ENCODE results near the gene COG5.
A peak's percentile ranks its signal among the peaks of the same experiment; 100 is the strongest.

Gene COG5

DNA sequence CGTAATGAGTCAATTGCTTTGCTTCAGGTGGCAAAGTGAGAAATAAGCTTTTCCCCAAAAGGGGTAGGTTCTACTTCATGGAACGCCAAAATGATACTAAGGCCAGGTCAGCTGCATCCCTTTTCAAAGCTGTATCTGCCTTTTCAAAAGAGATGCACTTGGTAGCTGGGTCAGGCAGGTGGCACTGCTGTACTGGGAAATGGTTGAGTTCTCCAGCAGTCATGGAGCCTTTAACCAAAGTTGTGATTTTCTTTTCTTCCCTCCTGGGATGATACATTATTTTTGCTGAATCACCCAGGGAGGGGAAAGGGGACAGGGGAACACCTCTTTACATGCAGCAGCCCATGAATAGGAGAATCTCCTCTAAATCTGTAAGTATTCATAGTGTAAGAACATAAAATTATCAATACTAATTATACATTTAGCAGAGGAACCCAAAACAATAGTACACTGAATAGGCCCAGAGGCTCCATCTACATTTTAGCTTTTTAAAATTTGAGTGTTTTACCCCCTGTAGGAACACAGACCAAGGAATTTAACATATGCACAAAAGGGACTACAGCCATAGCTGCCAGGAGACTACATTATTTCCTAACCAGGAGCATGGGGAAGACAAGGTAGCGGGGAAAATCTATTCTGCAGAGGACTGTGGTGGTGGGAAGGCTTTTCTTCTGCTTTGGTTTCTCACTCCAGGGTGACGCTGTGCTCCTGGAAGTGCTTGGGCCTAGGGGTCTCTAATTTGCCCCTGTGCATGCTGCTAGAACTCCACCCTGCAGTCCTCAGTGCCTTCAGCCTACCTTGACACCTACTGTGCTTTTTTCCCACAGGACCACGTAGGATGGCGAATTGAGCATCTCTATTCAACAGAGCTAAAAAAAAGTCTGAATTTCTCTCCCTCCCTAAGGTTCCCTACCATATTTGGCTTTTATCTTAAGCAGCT lies 100.3 kb downstream of the COG5 start:
- DNase-seq = peak in 36 of 51 donors; percentile 1 to 70 (median 27)

DNA sequence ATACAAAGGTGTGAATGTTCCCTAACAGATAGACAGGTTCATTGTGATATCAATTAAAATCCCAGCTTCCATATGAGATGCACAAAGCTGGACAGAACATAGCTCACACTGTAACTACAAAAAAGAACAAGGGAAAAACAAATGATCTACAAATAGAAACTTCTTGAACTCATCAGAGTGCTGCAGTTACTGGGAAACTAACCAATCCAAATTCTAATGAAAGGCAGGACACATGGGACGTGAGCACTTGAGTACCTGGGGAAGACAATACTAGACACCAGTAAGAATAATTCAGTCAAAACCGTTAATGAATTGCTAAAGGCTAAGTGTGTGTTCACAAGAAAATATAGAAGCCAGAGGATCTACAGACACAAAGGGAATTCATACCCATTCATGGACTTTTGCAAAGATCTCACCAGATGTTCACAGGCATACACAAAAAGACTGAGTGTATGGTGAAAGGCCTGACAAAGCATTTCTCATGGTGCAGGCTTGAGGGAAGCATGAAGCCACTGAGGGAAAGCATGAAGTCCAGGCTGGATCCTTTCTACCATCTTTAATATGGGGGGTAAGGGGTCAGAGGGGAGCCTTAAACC lies 101.7 kb downstream of the COG5 start:
- DNase-seq = peak in 1 of 51 donors; percentile 3

DNA sequence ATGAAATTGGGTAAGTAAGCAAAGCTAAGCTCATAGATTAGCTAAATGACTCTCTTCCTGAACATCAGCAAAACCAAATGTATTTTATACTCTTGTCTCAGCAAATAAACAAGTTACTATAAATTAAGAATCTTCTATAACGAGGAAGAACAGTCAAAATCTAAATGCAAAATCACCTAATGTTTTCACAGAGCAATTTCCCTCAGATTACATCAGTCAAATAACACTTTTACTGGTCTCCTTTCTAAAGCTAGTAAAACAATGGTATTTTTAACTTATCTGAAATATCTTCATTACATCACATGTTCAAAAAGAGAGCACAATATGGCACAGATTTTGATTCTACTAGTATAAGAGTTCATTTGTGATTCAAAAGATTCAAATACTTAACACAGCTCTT lies 110.3 kb downstream of the COG5 start:
- DNase-seq = no peak

DNA sequence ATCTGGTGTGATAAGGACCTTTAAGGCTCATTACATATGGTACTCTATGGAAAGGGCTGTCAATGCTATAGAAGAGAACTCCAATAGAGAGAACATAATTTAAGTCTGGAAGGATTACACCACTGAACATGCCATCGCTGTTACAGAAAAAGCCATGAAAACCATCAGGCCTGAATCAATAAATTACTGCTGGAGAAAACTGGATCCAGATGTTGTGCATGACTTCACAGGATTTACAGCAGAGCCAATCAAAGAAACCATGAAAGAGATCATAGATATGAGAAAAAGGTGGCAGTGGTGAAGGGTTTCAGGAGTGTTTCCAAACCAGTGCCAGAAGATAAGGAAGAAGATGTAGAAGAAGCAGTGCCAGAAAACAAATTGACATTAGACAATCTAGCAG lies 112.8 kb downstream of the COG5 start:
- DNase-seq = no peak

DNA sequence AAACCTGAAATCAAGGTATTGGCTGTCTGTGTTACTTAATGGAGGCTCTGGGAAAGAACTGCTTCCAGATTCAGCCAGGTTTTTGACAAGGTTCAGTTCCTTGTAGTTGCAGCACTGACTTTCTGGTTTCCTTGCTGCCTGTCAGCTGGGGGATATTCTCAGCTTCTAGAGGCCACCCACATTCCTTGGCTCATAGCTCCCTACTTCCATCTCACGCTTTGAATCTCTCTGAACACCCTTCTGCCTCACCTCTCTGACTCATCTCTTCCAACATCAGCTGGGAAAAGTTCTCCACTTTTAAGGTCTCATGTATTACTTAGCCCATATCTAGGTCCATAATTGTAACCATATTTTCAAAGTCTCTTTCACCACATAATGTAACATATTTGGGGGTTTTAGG lies 116.7 kb downstream of the COG5 start:
- DNase-seq = no peak

DNA sequence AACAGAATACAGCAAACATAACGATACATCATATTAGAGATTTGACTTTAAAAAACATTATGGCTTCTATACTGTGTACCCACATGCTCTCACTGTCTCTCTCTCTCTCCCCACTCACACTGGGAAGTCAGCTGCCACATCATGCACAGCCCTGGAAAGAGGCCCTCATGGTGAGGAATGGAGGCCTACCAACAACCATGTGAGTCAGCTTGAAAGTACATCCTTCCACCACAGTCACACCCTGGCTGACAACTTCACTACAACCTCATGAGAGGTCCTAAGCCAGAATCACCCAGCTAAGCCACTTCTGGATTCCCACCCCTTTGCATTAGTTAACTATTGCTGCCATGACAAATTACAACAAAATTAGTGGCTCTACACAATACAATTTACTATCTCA lies 117.2 kb downstream of the COG5 start:
- no peak for DNase-seq

DNA sequence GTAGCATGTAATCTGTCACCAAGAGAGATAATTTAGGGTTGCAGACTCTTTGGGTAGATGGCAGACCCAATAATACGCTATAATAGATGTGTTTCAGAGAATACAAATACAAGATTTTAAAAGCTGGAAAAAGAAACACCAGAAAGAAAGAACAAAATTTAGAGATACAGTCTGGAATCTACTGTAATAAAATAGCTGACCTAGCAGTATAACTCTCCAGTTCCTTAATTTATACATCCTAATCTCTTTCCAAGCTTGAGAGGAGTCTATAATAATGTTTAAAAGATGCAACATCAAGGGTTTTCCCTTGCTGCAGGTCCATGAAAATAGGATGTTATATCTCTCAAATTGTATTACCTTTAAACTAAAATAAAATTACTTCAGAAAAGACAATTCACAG lies 121.0 kb downstream of the COG5 start:
- no peak for DNase-seq

DNA sequence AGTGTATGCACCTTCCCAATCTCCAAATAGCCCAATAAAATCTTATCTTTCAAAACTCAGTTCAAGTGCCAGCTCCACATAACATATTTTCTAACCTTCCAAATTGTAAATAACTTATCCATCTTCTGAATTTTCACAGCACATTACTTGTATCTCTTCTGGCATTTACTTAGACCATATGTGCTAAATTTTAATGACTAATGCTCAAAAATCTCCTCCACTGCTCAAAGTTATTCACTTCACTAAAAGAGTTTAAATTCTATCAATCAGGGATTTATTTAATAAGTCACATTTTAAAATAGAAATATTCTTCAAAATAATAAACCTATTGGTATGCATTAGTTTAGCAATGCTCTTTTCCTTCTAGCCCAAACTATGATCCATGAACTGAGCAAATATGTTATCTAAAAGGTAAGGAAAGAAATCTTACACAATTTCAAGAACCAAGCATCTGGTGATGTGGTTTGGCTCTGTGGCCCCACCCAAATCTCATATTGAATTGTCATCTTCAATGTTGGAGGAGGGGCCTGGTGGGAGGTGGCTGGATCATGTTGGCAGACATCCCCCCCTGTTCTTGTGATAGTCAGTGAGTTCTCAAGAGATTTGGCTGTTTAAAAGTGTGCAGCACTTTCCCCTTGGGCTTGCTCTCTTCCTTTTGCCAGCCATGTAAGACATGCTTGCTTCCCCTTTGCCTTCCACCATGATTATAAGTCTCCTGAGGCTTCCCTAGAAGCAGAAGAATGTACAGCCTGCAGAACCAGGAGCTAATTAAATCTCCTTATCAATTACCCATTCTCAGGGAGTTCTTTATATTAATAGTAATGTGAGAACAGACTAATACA lies 121.9 kb downstream of the COG5 start:
- no peak for DNase-seq

DNA sequence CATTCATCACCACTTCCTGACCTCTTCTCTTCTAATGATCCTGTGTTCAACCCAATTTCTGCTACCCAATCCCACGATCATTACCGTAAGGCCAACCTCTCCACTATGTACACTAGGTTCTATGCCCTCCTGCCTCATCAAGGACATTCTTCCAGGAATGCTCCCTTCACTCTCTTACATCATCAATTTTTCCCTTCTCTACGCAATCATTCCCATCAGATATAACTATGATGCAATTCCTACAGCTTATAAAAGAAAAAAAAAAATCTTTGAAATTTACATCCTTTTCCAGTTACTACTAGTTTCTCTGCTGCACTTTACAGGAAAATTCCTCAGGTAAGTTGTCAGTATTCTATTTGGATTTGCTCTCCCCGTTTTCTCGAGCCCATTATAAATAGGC lies 124.7 kb downstream of the COG5 start:
- DNase-seq = no peak

DNA sequence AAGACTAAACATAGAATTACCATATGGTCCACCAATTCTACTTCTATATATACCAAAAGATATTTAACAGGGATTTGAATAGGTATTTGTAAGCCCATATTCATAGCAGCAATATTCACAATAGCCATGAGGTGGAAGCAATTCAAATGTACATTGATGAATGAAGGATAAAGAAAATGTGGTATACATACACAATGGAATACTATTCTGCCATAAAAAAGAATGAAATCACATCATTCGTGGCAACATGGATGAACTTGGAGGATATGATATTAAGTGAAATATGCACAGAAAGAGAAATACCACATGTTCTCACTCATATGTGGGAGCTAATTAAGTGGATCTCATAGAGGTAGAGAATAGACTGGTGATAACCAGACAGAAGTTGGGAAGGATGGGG lies 128.0 kb downstream of the COG5 start:
- no peak for DNase-seq

DNA sequence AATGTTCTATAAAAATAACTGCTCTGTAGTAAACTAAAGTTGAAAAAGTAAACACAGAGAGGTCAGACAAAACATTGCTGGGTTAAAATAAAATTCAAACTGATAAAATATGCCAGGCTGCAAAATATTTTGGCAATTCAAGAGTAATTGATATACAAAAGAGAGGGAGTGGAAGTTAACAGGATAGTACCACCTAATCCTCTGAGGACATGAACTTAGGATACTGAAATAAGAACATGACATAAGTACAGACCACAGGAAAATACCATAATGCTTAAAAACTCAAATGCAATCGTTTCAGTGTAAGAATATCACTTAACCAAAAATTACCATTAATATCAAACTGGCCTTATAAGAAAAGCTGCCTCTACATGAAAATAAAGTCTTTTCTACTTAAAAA lies 131.5 kb downstream of the COG5 start:
- no peak for DNase-seq

DNA sequence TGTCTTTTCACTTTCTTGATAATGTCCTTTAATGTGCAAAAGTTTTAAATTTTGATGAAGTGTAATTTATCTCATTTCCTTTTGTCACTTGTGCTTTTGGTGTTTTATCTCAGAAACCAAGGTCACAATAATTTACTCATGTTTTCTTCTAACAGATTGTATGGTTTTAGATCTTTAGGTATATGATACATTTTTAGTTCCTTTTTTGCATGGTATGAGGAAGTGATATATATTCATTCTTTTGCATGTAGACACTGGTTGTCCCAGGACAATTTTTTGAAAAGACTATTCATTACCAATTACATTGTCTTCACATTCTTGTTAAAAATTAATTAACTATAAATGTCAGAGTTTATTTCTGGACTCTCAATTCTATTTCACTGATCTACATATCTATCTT lies 133.7 kb downstream of the COG5 start:
- DNase-seq = no peak

DNA sequence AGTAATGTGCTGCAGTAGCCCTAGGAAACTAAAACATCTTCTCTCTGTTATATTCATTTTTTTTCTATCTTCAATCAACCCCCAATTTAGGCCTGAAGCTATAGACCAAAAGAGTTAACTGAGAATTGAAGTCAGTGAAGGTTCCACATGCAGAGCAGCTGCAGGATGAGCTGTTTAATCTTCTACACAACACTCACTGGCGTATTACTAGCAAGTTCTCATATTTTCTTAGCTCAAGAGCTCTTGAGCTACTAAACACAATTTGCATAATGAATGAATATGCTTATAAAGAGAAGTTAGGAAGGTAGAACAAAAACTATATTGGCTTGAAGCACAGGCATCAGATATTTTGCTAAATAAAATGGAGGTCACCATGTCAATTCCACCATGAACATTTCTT lies 135.1 kb downstream of the COG5 start:
- DNase-seq = no peak

DNA sequence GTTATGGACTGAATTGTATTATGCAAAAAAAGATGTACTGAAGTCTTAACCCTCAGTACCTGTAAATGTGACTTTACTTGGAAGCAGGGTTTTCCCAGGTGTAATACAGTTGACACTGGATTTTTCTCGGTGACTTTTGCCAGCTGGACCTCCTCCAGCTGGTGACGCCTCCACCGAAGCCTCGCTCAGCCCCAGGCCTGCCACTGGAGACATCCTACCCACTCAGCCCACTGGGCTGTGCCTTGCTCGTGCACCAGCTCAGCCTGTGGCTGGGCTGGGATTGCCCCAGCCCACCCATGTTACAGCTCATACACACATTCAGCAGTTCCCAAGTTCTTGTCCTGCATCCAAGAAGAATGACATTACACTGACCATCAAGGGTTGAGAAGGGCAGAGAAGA lies 136.3 kb downstream of the COG5 start:
- DNase-seq = no peak

DNA sequence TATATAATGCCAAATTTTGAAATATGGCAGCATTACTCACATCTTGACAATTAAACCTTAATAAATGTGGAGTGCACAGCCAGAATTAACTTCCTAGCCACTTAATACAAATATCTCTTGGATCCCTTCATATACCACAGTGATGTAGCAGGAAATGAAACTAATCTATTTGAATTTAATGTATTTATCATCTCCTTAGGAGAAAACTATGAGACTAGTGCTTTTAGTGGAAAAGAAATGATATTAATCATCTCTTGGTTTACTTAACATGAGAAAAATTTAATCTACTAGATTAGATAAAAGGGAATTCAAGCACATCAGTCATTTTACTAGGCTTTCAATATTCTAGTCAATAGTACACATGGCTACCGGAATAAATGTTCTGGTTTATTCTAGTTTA lies 149.5 kb downstream of the COG5 start:
- DNase-seq = no peak

DNA sequence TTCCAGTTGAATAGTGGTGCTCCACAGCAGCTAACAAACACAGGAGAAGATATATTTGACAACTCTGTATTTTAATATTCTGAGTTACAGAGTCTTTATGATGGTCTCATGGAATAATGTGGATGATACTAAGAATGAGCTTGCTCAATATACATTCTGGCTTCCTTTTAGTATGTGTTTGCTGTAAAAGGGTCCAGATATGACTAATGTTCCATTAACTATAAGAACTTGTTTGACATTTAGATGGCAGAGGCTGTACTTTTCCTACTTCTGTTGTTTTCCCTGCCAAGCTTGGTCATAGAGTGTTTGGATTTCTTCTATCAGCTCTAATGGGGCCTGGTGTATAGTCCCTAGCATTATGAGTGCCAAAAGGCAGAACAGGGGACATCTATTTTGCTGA lies 155.4 kb downstream of the COG5 start:
- DNase-seq = no peak

DNA sequence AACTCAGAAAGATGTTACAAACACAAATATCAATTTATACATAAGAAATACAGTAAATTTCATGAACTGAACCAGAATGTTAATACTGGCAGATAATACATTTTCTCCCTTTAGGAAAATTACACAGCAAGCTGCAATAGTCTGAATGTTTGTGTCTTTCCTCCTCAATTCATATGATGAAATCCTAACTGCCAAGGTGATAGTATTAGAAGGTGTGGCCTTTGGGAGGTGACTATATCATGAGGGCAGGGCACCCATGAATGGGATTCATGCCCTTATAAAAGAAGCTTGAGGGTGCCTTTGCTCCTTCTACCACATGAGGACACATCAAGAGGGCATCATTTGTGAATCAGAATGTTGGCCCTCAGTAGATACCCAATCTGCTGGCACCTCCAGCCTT lies 158.2 kb downstream of the COG5 start:
- DNase-seq = no peak

DNA sequence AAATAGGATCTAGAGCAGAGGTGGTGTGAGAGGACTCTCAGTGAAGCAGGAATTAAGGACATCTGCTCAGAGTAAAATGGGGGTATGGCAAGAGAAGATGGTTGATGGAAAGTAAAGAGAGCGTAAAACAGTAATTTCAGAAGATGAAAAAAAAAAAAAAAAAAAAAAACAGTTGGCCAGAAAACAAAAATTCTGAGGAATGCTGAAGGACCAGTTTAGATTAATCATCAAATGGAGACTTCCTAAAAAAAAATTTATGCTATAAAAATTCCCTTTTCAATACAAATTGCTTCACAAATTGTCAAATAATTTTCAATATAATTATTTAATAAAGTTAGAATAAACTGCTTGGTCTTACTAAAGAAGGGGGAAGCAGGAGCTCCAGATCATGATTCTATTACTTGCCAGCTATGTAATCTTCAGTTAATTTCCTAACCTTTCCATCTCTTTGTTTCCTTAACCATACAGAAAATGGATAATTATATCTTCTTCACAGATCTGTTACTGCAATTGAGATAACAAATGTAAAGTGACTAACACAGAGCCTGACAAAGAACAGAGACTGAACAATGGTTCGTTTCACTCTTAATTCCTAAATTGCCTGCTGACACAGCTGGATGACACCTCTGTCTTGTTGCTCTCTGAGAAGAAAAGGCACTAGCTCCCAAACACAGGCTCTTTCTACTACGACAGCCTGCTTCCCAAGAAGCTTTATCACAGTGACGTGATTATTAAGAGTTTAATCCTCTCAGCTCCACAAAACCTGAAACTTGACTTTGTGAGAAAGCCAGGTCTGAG lies 158.8 kb downstream of the COG5 start:
- peak in 1 of 51 donors; percentile 38 for DNase-seq

DNA sequence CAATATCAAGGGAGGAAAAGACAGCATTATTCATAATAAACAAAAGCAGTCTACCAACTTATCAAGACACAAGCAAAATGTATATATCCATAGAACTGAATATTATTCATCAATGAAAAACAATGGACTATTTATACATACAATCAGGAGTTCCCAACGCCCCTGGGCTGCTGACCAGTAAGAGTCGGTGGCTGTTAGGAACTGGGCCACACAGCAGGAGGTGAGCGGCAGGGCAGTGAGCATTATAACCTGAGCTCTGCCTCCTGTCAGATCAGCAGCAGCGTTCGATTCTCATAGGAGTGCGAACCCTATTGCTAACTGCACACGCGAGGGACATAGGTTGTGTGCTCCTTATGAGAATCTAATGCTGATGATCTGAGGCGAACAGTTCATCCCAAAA lies 165.6 kb downstream of the COG5 start:
- DNase-seq = no peak

DNA sequence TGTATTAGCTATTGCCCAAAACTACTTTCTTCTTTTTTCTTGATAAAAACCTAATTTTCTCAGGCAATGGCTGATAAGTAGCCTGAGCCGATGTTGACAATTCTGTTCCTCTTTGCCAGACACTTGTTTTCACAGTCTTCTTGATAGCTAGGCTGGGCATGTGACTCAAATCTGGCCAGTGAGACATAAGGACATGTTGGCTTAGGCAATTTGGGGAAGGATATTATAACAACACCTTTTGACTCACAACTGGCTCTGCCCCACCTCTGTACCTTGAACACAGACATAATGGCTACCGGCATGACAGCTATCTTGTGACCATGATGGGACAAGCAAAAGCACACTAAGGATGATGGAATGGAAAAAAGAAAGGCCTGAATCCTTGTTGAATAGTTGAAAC lies 166.7 kb downstream of the COG5 start:
- no peak for DNase-seq

DNA sequence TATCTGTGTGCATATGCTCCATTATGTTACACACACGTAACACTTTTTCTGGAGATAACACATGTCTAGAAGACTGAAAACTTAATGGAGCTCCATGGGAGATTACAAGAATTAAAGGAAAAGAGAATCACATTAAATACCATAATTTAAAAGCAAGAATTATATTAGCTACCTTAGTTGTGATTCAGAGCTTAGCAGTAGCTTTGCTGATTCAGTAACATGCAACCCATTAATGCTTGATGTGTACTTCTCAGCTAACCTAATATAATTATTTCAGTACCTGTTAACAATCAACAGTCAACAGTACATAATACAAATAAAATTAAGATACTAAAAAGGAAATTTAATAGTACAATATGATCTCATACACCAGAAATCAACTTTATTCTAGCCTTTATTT lies 167.6 kb downstream of the COG5 start:
- DNase-seq = no peak

DNA sequence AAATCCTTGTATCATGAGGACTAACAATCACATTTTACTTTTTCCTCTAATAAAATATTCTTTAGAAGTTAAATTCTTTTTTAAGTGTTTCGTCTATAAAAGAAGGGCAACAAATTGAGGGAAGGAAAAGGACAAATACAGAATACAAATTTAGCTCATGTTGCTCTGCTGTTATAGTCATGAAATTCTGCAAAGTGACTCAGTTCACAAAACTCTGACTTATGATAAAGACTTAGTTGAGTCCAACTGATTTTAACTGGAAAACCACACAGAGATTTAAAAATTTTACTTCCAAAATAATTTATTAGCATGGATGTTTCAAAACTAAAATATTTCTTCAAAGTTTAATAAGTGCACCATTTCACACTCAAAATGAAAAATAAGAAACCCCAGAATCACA lies 168.9 kb downstream of the COG5 start:
- no peak for DNase-seq

All from hypothalamus (tissue), 51 donors.